HCT116 (cell line): Measurements from ENCODE around the gene TTLL7. TPM values are rescaled to one million over a fixed set of nuclear protein-coding genes. Genes with fewer than 3 reads are reported as not detected.

Experiments used
- ATAC-seq: fragments of 200-7000 bp; cut with Tn5 transposase; 2 replicates; pipeline ENCODE4 v1.9.1; 2020; ENCODE audit warnings: mild to moderate bottlenecking, moderate library complexity
- BruUV-seq: library from RNA; stranded (reverse); fragments of 400-500 nt; replicated peaks from 2 replicates; lab custom pipeline; 2021; lab: Mats Ljungman, UMichigan
- CTCF ChIA-PET: fragments of 300-600 bp; sonication (Branson Sonifier 250); formaldehyde crosslinking; loops from one replicate; lab custom pipeline; 2021; ENCODE audit warnings: antibody characterized with exemption; lab: Charles Lee
- POLR2A ChIA-PET: fragments of 300-600, 350-600 bp; sonication (Branson Sonifier 250); formaldehyde crosslinking; loops from one replicate; lab custom pipeline; 2021; ENCODE audit warnings: antibody characterized with exemption; lab: Charles Lee
- RAD21 ChIA-PET, 2 experiments: fragments of 300-600 bp; sonication (Branson Sonifier 250); formaldehyde crosslinking; loops; one replicate each; lab custom pipeline; 2023; ENCODE audit warnings: low total read pairs in 2 of 2; ENCODE audit not compliant: uncharacterized antibody in 2 of 2, unreplicated experiment in 2 of 2, low non-redundant PET in 1 of 2; lab: Charles Lee
- DNase-seq: peaks from one replicate; pipeline ENCODE4 v3.0.0-alpha.2; 2010; ENCODE audit warnings: low read depth, low spot score
- H2AFZ ChIP-seq: fragments of 200-600 bp; shearing (Covaris generic), sonication (generic); 2 replicates; pipeline ENCODE4 v1.6.1; 2017; ENCODE audit warnings: low read depth, mixed run types, mixed read lengths, antibody characterized with exemption, low read length; ENCODE audit not compliant: poor library complexity, severe bottlenecking
- H3K27ac ChIP-seq: 2 replicates; pipeline ENCODE4 v1.5.1; 2012; ENCODE audit warnings: low read depth, low read length
- H3K27me3 ChIP-seq: fragments of 200-600 bp; sonication (generic); 2 replicates; pipeline ENCODE4 v1.6.1; 2016; ENCODE audit warnings: mixed run types, low read length, mixed read lengths; ENCODE audit not compliant: insufficient read depth
- H3K36me3 ChIP-seq, 2 experiments: fragments of 200-500 bp in 1 of 2; fragments of 200-600 bp in 1 of 2; sonication (Bioruptor generic) in 1 of 2; sonication (generic) in 1 of 2; 2 replicates each; pipeline versions ENCODE4 v1.5.1 to v1.6.1; 2014 to 2016; ENCODE audit warnings: low read length in 2 of 2, inconsistent platforms in 1 of 2, mixed read lengths in 1 of 2, mixed run types in 1 of 2; ENCODE audit not compliant: insufficient read depth in 2 of 2, control insufficient read depth in 1 of 2
- H3K4me1 ChIP-seq, 2 experiments: fragments of 200-600 bp in 1 of 2; sonication (generic) in 1 of 2; 2 replicates each; pipeline versions ENCODE4 v1.5.1 to v1.6.1; 2012 to 2017; ENCODE audit warnings: low read length in 2 of 2, inconsistent platforms in 1 of 2, mild to moderate bottlenecking in 1 of 2, mixed read lengths in 1 of 2, mixed run types in 1 of 2, moderate library complexity in 1 of 2; ENCODE audit not compliant: insufficient read depth in 2 of 2, control insufficient read depth in 1 of 2
- H3K4me2 ChIP-seq: fragments of 200-600 bp; sonication (generic); 2 replicates; pipeline ENCODE4 v1.6.1; 2017; ENCODE audit warnings: mixed run types, low read length, mixed read lengths
- H3K4me3 ChIP-seq, 2 experiments: fragments of 200-600 bp in 1 of 2; sonication (generic) in 1 of 2; replicated peaks in 1 of 2; 2 replicates each; pipeline ENCODE4 v1.5.1; 2011 to 2016; ENCODE audit warnings: low read length in 2 of 2, control low read depth in 1 of 2, low read depth in 1 of 2, mild to moderate bottlenecking in 1 of 2, mixed read lengths in 1 of 2, mixed run types in 1 of 2
- H3K79me2 ChIP-seq: fragments of 200-600 bp; sonication (generic); 2 replicates; pipeline ENCODE4 v1.6.1; 2017; ENCODE audit warnings: mild to moderate bottlenecking, mixed run types, low read length, moderate library complexity, mixed read lengths; ENCODE audit not compliant: insufficient read depth
- H3K9ac ChIP-seq: fragments of 200-600 bp; sonication (generic); 2 replicates; pipeline ENCODE4 v1.6.1; 2016; ENCODE audit warnings: low read length, mixed read lengths
- H3K9me2 ChIP-seq: fragments of 200-600 bp; sonication (generic), shearing (Covaris generic); 2 replicates; pipeline ENCODE4 v1.6.1; 2017; ENCODE audit warnings: mixed run types, mild to moderate bottlenecking, moderate library complexity; ENCODE audit not compliant: insufficient read depth
- H3K9me3 ChIP-seq, 2 experiments: fragments of 200-500 bp in 1 of 2; fragments of 200-600 bp in 1 of 2; sonication (Bioruptor generic) in 1 of 2; sonication (generic) in 1 of 2; 2 replicates each; pipeline ENCODE4 v1.6.1; 2014 to 2017; ENCODE audit warnings: low read length in 2 of 2, mixed read lengths in 2 of 2, inconsistent platforms in 1 of 2, low read depth in 1 of 2, mild to moderate bottlenecking in 1 of 2, mixed run types in 1 of 2, moderate library complexity in 1 of 2; ENCODE audit not compliant: control insufficient read depth in 1 of 2, insufficient read depth in 1 of 2
- H4K20me1 ChIP-seq: fragments of 200-600 bp; sonication (generic), shearing (Covaris generic); 2 replicates; pipeline ENCODE4 v1.6.1; 2017; ENCODE audit warnings: mixed run types, mild to moderate bottlenecking, moderate library complexity; ENCODE audit not compliant: insufficient read depth
- CBX3 ChIP-seq: IDR thresholded peaks from 2 replicates; pipeline ENCODE4 v1.6.1; 2012; ENCODE audit warnings: low read depth
- EGR1 ChIP-seq: IDR thresholded peaks from 2 replicates; pipeline ENCODE4 v1.6.1; 2012; ENCODE audit warnings: low read depth
- RAD21 ChIP-seq: IDR thresholded peaks from 2 replicates; pipeline ENCODE4 v1.6.1; 2012; ENCODE audit warnings: low read depth, mild to moderate bottlenecking
- YY1 ChIP-seq: IDR thresholded peaks from 2 replicates; pipeline ENCODE4 v1.6.1; 2011; ENCODE audit warnings: low read length, low read depth, moderate library complexity, mild to moderate bottlenecking; ENCODE audit not compliant: insufficient replicate concordance; ENCODE audit errors: extremely low read depth
- ZNF274 ChIP-seq: fragments of 200-500 bp; sonication (Bioruptor generic); IDR thresholded peaks from 2 replicates; pipeline ENCODE4 v1.6.1; 2014; ENCODE audit warnings: mild to moderate bottlenecking, low read depth, low read length, inconsistent platforms
- intact Hi-C: fragments of 100-400 bp; cut with micrococcal nuclease; formaldehyde crosslinking; loops from 2 replicates; pipeline ENCODE4 v1.10.0; 2022
- total RNA-seq: library from RNA; stranded (reverse); gene quantifications from one replicate; pipeline ENCODE4 v1.2.1, GENCODE V29; 2021; ENCODE audit not compliant: unreplicated experiment
- TF ChIP-seq, protein P1 (sequence below), 3 experiments: fragments of 200-600 bp in 1 of 3; sonication (generic) in 1 of 3; IDR thresholded peaks in 2 of 3; conservative IDR thresholded peaks in 1 of 3; 2 replicates each; pipeline ENCODE4 v1.5.1; 2012 to 2017; ENCODE audit warnings: low read depth in 2 of 3, low read length in 2 of 3, antibody characterized with exemption in 1 of 3, borderline replicate concordance in 1 of 3, control low read depth in 1 of 3, mild to moderate bottlenecking in 1 of 3, mixed read lengths in 1 of 3, mixed run types in 1 of 3, moderate library complexity in 1 of 3; ENCODE audit not compliant: insufficient read depth in 1 of 3

Gene TTLL7
- total RNA-seq, 1 experiment from 2014 or later = 21.2 TPM

DNA sequence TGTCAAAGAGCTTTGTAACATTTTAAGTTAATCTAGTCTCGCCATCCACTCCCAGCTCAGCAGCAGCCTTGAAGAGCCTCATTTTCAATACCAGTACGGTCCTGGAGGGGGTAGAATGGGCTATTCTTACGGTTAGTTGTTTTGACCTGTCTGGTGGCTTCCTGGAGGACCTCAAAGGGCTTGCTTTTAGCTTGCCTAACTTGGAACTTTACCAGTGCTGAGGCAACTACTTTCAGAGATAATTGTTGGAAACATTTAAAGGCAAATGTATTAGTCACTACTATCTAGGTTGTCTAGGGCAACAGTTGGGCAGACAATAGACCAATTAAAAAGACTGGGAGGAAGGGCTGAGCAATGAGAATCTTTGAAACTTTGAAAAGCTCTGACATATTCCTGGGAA lies 56.0 kb downstream of the TTLL7 start:
- H3K27ac ChIP-seq = no peak overlapping the region
- ATAC-seq = peak; percentile 49
- CTCF ChIA-PET = interaction anchor here (0.9 kb wide), 1 partner anchor 11 kb away, joined by 3 read pairs; no protein-coding TSS in a partner anchor
- intact Hi-C loops = no loop called here
- no peaks in the 10 kb centered on the region for H4K20me1 ChIP-seq
- TF ChIP-seq ZNF274 (no peak), EGR1 (no peak)
- TF ChIP-seq, protein P1, sequence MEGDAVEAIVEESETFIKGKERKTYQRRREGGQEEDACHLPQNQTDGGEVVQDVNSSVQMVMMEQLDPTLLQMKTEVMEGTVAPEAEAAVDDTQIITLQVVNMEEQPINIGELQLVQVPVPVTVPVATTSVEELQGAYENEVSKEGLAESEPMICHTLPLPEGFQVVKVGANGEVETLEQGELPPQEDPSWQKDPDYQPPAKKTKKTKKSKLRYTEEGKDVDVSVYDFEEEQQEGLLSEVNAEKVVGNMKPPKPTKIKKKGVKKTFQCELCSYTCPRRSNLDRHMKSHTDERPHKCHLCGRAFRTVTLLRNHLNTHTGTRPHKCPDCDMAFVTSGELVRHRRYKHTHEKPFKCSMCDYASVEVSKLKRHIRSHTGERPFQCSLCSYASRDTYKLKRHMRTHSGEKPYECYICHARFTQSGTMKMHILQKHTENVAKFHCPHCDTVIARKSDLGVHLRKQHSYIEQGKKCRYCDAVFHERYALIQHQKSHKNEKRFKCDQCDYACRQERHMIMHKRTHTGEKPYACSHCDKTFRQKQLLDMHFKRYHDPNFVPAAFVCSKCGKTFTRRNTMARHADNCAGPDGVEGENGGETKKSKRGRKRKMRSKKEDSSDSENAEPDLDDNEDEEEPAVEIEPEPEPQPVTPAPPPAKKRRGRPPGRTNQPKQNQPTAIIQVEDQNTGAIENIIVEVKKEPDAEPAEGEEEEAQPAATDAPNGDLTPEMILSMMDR (IDR thresholded peaks at IDR 0.05 in 2 of 3, conservative IDR thresholded peaks at IDR 0.05 in 1 of 3; ENCODE audit: borderline replicate concordance in 1 of 3, insufficient read depth in 1 of 3, low read depth in 2 of 3, low read length in 2 of 3) = 0 out of 6 replicates have a peak, but pooled peaks of 1 of the 3 experiments have one; percentile 14
- TF ChIP-seq, all 23 proteins: peak for 1
- Histone ChIP-seq H3K27me3 (no peaks in the 10 kb centered on the region), H3K9me2 (no peaks in the 10 kb centered on the region), H3K9ac (no peak overlapping the region), H3K4me1 (no peaks in the 10 kb centered on the region), H3K79me2 (no peaks in the 10 kb centered on the region), H3K4me3 (no peak overlapping the region), H2AFZ (no peak overlapping the region), H3K4me2 (no peak overlapping the region), H3K9me3 (no peaks in the 10 kb centered on the region), H3K36me3 (no peaks in the 10 kb centered on the region)
- ChIA-PET POLR2A (no interaction called here), RAD21 (no interaction called here)
- BruUV-seq = no TSS peak
- no peak for DNase-seq

GRCh38 chr1:83934550-83934949 lies 64.4 kb downstream of the TTLL7 start:
- POLR2A ChIA-PET = no interaction called here

More at GRCh38 chr1:83934550-83934949, 64.4 kb downstream of the TTLL7 start:
- Histone ChIP-seq H3K27ac (no peak overlapping the region), H3K36me3 (no peaks in the 10 kb centered on the region), H4K20me1 (no peaks in the 10 kb centered on the region), H3K27me3 (no peaks in the 10 kb centered on the region), H3K9ac (no peak overlapping the region), H2AFZ (no peak overlapping the region), H3K9me3 (no peaks in the 10 kb centered on the region), H3K4me3 (no peak overlapping the region), H3K9me2 (no peaks in the 10 kb centered on the region), H3K4me1 (peaks cover 0 to 4% of the 10 kb centered on the region in 2 experiments; a peak in 1 of 4 replicates), H3K4me2 (no peak overlapping the region), H3K79me2 (no peaks in the 10 kb centered on the region)
- no TSS peak for BruUV-seq
- ChIA-PET CTCF (interaction anchor here (0.9 kb wide), 1 partner anchor 685 kb away, joined by 3 read pairs; no protein-coding TSS in a partner anchor), RAD21 (no interaction called here)
- intact Hi-C loops = loop anchor here (10.0 kb wide), 1 partner anchor 820 kb away; no protein-coding TSS in a partner anchor
- no peak for DNase-seq
- ATAC-seq = no peak
- no peak for TF ChIP-seq YY1
- TF ChIP-seq RAD21 = no peak
- TF ChIP-seq CBX3 = no peak
